Epithelial cell of proximal tubule (primary cell): ENCODE measurements around the gene SOX6. TPM values are rescaled to one million over a fixed set of nuclear protein-coding genes. Genes with fewer than 3 reads are reported as not detected.

ENCODE experiments used
- DNase-seq: peaks from one replicate; pipeline ENCODE4 v3.0.0-alpha.2; 2011; ENCODE audit warnings: low read depth
- H3K4me3 ChIP-seq: 2 replicates; pipeline ENCODE4 v1.5.1; 2011; ENCODE audit warnings: low read depth, mild to moderate bottlenecking, low read length
- CTCF ChIP-seq: conservative IDR thresholded peaks from 2 replicates; pipeline ENCODE4 v1.5.1; 2012; ENCODE audit warnings: low read depth, mild to moderate bottlenecking, low read length
- total RNA-seq: library from RNA; depleted of rRNA; stranded (reverse); fragments of >200 nt; gene quantifications from 2 replicates; pipeline ENCODE4 v1.2.3, GENCODE V29; 2015

Gene SOX6
- total RNA-seq, 1 donor from 2014 or later = 1.6 TPM

GRCh38 chr11:15920856-15921629, 435.3 kb downstream of the SOX6 start:
- no peak for DNase-seq
- H3K4me3 ChIP-seq = no peak overlapping the region
- no peak for TF ChIP-seq CTCF

DNA sequence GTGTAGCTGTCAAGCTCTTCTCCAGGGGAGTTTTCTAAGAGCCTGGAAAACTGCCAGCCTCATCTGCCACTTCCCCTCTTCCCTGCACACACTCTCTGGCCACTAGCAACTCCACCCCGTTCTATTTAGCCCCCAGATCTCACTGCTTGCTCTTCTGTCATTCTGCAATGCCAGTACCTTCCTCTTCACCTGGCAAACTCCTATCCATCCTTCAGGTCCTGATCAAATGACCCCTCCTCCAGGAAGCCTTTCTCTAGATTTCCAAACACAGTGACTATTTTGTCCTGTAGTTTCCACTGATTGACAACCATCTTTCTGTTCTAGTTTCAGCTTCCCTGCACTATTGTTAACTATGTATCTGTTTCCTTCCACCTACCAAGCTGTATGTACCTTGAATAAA, 437.7 kb downstream of the SOX6 start:
- no peak for DNase-seq
- no peak for TF ChIP-seq CTCF
- no peak overlapping the region for H3K4me3 ChIP-seq

GRCh38 chr11:15918212-15918611, 438.1 kb downstream of the SOX6 start:
- TF ChIP-seq CTCF = no peak
- no peak overlapping the region for H3K4me3 ChIP-seq
- no peak for DNase-seq
